T-helper 1 cell treated with Interleukin-12 subunit alpha and Interleukin-12 subunit beta and Interleukin-4 antibody, amounts not matched to agents 30 ng/mL and 1 ng/mL, for 36 hours (primary cell): ENCODE data around the gene HMCN2. TPM values are rescaled to one million over a fixed set of nuclear protein-coding genes. Genes with fewer than 3 reads are reported as not detected.
"Not testable (repeated sequence)": the region's sequence is repeated elsewhere in the genome, so short reads cannot be mapped to it uniquely, and the experiment has no call there.

Source experiments
- intact Hi-C: fragments of 100-400 bp; cut with micrococcal nuclease; formaldehyde crosslinking; loops from one replicate; pipeline ENCODE4 v1.15.1; 2024
- total RNA-seq: library from RNA; stranded (reverse); gene quantifications from 2 replicates; pipeline ENCODE4 v1.2.3, GENCODE V29; 2022

Gene HMCN2
- total RNA-seq, 1 donor from 2014 or later = not detected

GRCh38 chr9:130262061-130262745 is 3.4 kb upstream of the HMCN2 start:
- intact Hi-C loops = no loop called here

- intact Hi-C loops = no loop called here
Observed at GRCh38 chr9:130262771-130263170, 2.8 kb upstream of the HMCN2 start.

- intact Hi-C loops = no loop called here
Observed at GRCh38 chr9:130263601-130264413, 1.8 kb upstream of the HMCN2 start.

- intact Hi-C loops = no loop called here
Observed at GRCh38 chr9:130264414-130265350, 878 bp upstream of the HMCN2 start.

- intact Hi-C loops = no loop called here
Observed at GRCh38 chr9:130266236-130267098, 907 bp downstream of the HMCN2 start.

- intact Hi-C loops = no loop called here
Observed at GRCh38 chr9:130267930-130268329, 2.4 kb downstream of the HMCN2 start.

- intact Hi-C loops = no loop called here
Observed at GRCh38 chr9:130268521-130269211, 3.1 kb downstream of the HMCN2 start.

GRCh38 chr9:130271473-130271872 is 5.9 kb downstream of the HMCN2 start:
- intact Hi-C loops = no loop called here

- intact Hi-C loops = no loop called here
Observed at GRCh38 chr9:130275156-130275555, 9.6 kb downstream of the HMCN2 start.

GRCh38 chr9:130276121-130276520 is 10.6 kb downstream of the HMCN2 start:
- intact Hi-C loops = no loop called here

GRCh38 chr9:130276955-130277354 is 11.4 kb downstream of the HMCN2 start:
- intact Hi-C loops = no loop called here

- intact Hi-C loops = not testable (repeated sequence)
Observed at GRCh38 chr9:130277525-130277924, 12.0 kb downstream of the HMCN2 start.

- intact Hi-C loops = no loop called here
Observed at GRCh38 chr9:130283539-130284248, 18.1 kb downstream of the HMCN2 start.

- intact Hi-C loops = no loop called here
Observed at GRCh38 chr9:130284249-130284625, 18.7 kb downstream of the HMCN2 start.

- intact Hi-C loops = no loop called here
Observed at GRCh38 chr9:130284690-130285089, 19.1 kb downstream of the HMCN2 start.

GRCh38 chr9:130285271-130285670 is 19.7 kb downstream of the HMCN2 start:
- intact Hi-C loops = no loop called here

GRCh38 chr9:130286072-130286770 is 20.7 kb downstream of the HMCN2 start:
- intact Hi-C loops = no loop called here

GRCh38 chr9:130286781-130287428 is 21.3 kb downstream of the HMCN2 start:
- intact Hi-C loops = no loop called here
